Endodermal cell (in vitro differentiated cells): Measurements from ENCODE around the gene ZYG11B. TPM values are rescaled to one million over a fixed set of nuclear protein-coding genes. Genes with fewer than 3 reads are reported as not detected.

ENCODE experiments used
- DNase-seq: peaks from one replicate; pipeline ENCODE4 v3.0.0-alpha.2; 2017
- H3K27ac ChIP-seq: 2 replicates; pipeline ENCODE4 v1.5.1; 2013; ENCODE audit warnings: mild to moderate bottlenecking, low read depth, low read length, moderate library complexity
- H3K27me3 ChIP-seq: 2 replicates; pipeline ENCODE4 v1.6.1; 2013; ENCODE audit warnings: mild to moderate bottlenecking, low read length, moderate library complexity; ENCODE audit not compliant: insufficient read depth, control insufficient read depth, poor library complexity, severe bottlenecking
- H3K36me3 ChIP-seq: 2 replicates; pipeline ENCODE4 v1.7.0; 2013; ENCODE audit warnings: mild to moderate bottlenecking, low read length, moderate library complexity; ENCODE audit not compliant: control insufficient read depth, insufficient read depth
- H3K4me1 ChIP-seq: one replicate; pipeline ENCODE4 v1.7.0; 2013; ENCODE audit warnings: low read length; ENCODE audit not compliant: control insufficient read depth, insufficient read depth
- H3K4me3 ChIP-seq: 2 replicates; pipeline ENCODE4 v1.5.1; 2013; ENCODE audit warnings: mild to moderate bottlenecking, low read length, moderate library complexity
- H3K9ac ChIP-seq: 2 replicates; pipeline ENCODE4 v1.6.1; 2013; ENCODE audit warnings: mild to moderate bottlenecking, low read length, moderate library complexity; ENCODE audit not compliant: poor library complexity, severe bottlenecking; ENCODE audit errors: extremely low read depth
- H3K9me3 ChIP-seq: 2 replicates; pipeline ENCODE4 v1.6.1; 2013; ENCODE audit warnings: mild to moderate bottlenecking, low read length, moderate library complexity; ENCODE audit not compliant: control insufficient read depth
- H3K27ac Mint-ChIP-seq: 2 replicates; pipeline ENCODE4 v1.8.0; 2020; ENCODE audit warnings: mixed read lengths
- H3K27me3 Mint-ChIP-seq: 2 replicates; pipeline ENCODE4 v1.8.0; 2021; ENCODE audit warnings: mild to moderate bottlenecking, mixed read lengths; ENCODE audit not compliant: insufficient read depth
- H3K36me3 Mint-ChIP-seq: 2 replicates; pipeline ENCODE4 v1.8.0; 2020; ENCODE audit warnings: low read depth, mixed read lengths
- H3K4me1 Mint-ChIP-seq: 2 replicates; pipeline ENCODE4 v1.8.0; 2020; ENCODE audit warnings: mixed read lengths
- H3K4me3 Mint-ChIP-seq: 2 replicates; pipeline ENCODE4 v1.8.0; 2020; ENCODE audit warnings: mild to moderate bottlenecking, moderate library complexity, mixed read lengths
- H3K9me3 Mint-ChIP-seq: 2 replicates; pipeline ENCODE4 v1.8.0; 2020; ENCODE audit warnings: mild to moderate bottlenecking, mixed read lengths
- CTCF ChIP-seq: fragments of 200-600 bp; sonication (generic); conservative IDR thresholded peaks from 2 replicates; pipeline ENCODE4 v1.5.0; 2021; ENCODE audit warnings: antibody characterized with exemption, mild to moderate bottlenecking
- WGBS, 2 experiments: methylation state at CpG; one replicate each; pipeline versions ENCODE4 v1.1.5 to v1.1.7; 2013; ENCODE audit warnings: missing lambda C conversion rate in 2 of 2, mixed read lengths in 1 of 2; ENCODE audit not compliant: insufficient coverage in 1 of 2, insufficient read length in 1 of 2; 5-methylcytosine and 5-hydroxymethylcytosine counted together
- total RNA-seq, 2 donors: library from RNA; stranded (reverse); fragmentation: NEBNext Ultra II Directional in 1 of 2; extraction: Animal tissue kit (Norgen Biotek cat#: 25700) in 1 of 2; gene quantifications; 2 replicates in 1 of 2; 3 replicates in 1 of 2; pipeline ENCODE4 v1.2.1, GENCODE V29; 2021

ZYG11B gene
- total RNA-seq, 2 donors from 2014 or later = 24.8 to 30.2 TPM

- no peak for TF ChIP-seq CTCF
- H3K9ac ChIP-seq = no peak overlapping the region
- Mint-ChIP-seq H3K27me3 (no peaks in the 10 kb centered on the region), H3K36me3 (peaks cover 2% of the 10 kb centered on the region), H3K4me1 (peaks cover 14% of the 10 kb centered on the region), H3K4me3 (no peak overlapping the region), H3K27ac (no peak overlapping the region), H3K9me3 (no peaks in the 10 kb centered on the region)
- no peak for DNase-seq
- H3K4me1 ChIP-seq = no peaks in the 10 kb centered on the region
- H3K36me3 ChIP-seq = no peaks in the 10 kb centered on the region
- H3K27me3 ChIP-seq = no peaks in the 10 kb centered on the region
- WGBS, 2 experiments = 80 to 93% methylated on average over 1 to 2 of the region's 2 CpGs
- H3K27ac ChIP-seq = no peak overlapping the region
- H3K4me3 ChIP-seq = no peak overlapping the region
- H3K9me3 ChIP-seq = no peaks in the 10 kb centered on the region
These were observed 26.2 kb downstream of the ZYG11B start for GRCh38 chr1:52752484-52752826.

- Histone ChIP-seq H3K9ac (no peak overlapping the region), H3K9me3 (no peaks in the 10 kb centered on the region), H3K4me3 (no peak overlapping the region), H3K4me1 (no peaks in the 10 kb centered on the region), H3K27ac (no peak overlapping the region), H3K27me3 (no peaks in the 10 kb centered on the region), H3K36me3 (peaks cover under 1% of the 10 kb centered on the region)
- H3K36me3 Mint-ChIP-seq = peaks cover 8% of the 10 kb centered on the region
- no peak for TF ChIP-seq CTCF
- no peak overlapping the region for H3K4me3 Mint-ChIP-seq
- no peaks in the 10 kb centered on the region for H3K9me3 Mint-ChIP-seq
- H3K4me1 Mint-ChIP-seq = peaks cover 13% of the 10 kb centered on the region
- no peak for DNase-seq
- WGBS, 2 experiments = 92% methylated on average over 4 of the region's 4 CpGs; no CpG with 5 or more reads in 1 of the 2 experiments
- H3K27ac Mint-ChIP-seq = no peak overlapping the region
- no peaks in the 10 kb centered on the region for H3K27me3 Mint-ChIP-seq
These were observed 26.9 kb downstream of the ZYG11B start for GRCh38 chr1:52753169-52753568.

- Mint-ChIP-seq H3K36me3 (peaks cover 10% of the 10 kb centered on the region), H3K27me3 (no peaks in the 10 kb centered on the region), H3K9me3 (no peaks in the 10 kb centered on the region), H3K4me1 (peaks cover 11% of the 10 kb centered on the region), H3K27ac (no peak overlapping the region), H3K4me3 (no peak overlapping the region)
- Histone ChIP-seq H3K4me1 (no peaks in the 10 kb centered on the region), H3K27me3 (no peaks in the 10 kb centered on the region), H3K9me3 (no peaks in the 10 kb centered on the region), H3K4me3 (no peak overlapping the region), H3K27ac (no peak overlapping the region), H3K9ac (no peak overlapping the region), H3K36me3 (peaks cover 10% of the 10 kb centered on the region)
- WGBS, 2 experiments = 60 to 80% methylated on average over 1 to 2 of the region's 2 CpGs
- DNase-seq = peak; percentile 49
- TF ChIP-seq CTCF = no peak
These were observed 29.8 kb downstream of the ZYG11B start for GRCh38 chr1:52756020-52756419.
